ENCODE results near the gene PCGF2.
"Not testable (repeated sequence)": the region's sequence is repeated elsewhere in the genome, so short reads cannot be mapped to it uniquely, and the experiment has no call there.

PCGF2 gene

DNA sequence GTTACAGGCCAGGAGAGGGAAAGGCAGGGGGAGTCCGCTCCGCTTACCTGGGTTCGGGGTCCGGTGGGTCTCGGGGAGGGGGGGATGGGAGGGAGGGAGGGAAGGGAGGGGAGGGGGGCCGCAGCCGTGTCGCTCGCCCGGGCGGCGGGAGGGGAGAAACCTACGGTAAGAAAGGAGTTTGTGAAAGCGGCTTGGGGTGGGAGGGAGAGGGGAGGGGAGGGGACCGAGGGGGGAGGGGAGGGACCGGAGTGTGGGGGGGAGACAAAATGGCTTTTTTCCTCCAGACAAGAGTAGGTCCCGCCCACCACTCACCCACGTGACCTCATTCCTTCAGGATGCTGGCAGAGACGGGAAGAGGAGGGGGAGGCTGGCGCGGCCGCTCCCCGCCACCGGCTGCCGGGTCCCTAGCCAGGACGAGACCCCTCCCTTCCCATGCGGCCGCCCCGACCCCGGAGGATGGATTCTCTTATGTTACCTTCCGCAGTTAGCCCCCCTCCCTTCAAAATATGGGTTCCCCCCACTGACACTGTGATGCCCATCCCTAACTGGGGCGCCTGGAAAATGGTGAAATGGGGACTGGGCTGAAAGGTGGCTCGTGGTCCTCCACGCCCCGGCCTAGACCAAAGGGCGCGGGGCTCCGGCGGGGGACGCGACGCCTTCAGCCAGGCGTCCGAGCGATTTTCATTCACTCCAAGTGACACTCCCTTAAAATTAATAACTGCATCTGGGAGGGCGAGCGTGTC is at the start of gene PCGF2:
TSS of gene PCGF2 (minus strand) at position 188 of the 743 bp plus-strand sequence. CDS start 7,934 bp downstream, outside the sequence.
- DNase-seq (ENCODE audit: low read depth), result no peak

DNA sequence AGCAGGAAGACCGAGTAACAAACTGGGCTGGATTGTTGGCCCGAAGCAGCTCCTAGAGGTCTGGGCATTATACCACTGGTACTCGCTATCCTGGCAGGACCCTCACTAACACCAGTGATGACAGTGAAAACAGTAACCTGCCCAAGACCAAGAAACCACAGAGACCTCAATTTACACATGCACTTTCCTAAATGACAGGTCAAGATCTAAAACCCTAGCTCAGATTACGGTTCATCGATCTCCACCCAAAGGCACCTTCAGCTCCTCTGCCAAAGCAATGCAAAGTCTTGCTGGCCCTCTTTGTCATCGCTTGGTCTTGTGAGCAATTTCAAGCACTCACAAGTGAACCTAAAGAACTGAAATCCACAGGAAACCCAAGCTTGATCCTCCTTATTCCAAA is 49.7 kb upstream of the PCGF2 start:
- no peak for DNase-seq (ENCODE audit: low read depth)

DNA sequence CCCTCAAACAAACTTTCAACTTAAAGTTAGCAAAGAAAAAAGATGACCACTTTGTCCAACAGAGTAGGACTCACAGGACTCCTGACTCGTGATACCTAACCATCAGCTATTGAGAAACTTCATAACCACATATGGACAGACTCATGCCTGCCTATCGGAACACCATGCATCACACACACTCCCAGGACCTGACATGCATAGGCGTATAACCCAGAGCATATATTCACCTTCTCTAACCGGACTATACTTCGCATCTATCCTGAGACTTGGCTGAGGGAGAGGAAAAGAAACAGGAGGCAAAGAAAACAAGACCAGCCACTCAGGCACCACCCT is 49.0 kb upstream of the PCGF2 start:
- no peak for DNase-seq (ENCODE audit: low read depth)

DNA sequence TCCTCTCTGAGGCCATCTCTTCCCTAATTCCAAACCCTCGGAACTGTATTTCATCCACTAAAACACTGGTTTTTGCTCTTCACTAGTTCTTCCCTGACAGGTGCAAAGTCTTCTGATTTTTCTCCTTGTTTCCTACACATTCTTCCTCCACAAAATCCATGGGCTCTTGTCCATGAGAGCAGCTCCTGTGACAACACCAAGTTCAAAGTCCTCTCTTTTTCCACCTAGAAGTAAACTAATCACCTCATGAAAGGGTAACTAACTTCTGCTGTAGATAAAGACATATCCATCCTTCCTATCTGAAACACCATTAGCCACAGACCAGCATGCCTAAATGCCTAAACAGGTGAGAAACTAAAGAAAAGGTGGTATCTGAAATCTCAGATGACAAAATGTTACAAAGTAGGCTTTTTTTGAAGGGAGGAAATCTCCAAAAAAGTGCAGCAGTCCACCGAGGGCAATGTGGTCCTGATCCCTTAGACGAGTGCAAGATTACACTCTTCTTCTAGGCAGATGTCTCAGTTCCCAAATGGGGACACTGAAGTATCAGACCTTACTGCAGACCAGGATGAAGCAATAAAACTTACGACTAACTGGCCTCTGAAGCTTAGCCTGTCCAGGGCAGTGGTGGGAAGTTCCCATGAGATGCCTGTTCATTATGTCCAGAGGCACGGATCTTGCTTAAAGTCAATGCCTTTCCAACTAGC is 48.5 kb upstream of the PCGF2 start:
- DNase-seq (ENCODE audit: low read depth), result no peak

DNA sequence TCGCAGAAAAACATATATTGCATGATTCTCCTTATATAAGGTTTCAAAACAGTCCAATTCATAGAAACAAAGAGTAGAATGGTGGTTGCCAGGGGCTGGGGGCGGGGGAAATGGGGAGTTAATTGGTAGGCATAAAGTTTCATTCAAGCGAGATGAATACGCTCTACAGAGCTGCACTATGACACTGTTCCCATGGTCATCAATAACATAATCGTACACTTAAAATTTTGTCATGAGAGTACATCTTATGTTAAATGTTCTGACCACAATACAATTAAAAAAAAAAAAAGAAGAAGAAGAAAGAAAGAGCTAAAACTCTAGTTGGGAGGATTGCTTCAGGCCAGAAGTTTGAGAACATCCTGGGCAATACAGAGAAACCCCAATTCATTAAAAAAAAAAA is 46.1 kb upstream of the PCGF2 start:
- no peak for DNase-seq (ENCODE audit: low read depth)

DNA sequence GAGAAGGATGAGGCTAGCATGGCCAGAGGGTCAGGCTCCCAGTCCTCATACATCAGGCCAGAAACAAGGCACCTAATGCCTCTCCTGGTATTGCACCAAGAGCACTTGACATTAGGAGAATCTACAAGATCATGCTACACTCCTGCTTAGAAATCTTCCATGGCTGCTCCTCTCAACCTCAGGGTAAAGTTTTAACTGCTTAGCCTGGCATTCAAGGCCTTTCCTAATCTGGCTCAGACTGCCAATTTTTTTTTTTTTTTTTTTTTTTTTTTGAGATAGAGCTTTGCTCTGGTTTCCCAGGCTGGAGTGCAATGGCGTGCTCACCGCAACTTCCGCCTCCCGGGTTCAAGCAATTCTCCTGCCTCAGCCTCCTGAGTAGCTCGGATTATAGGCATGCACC is 43.0 kb upstream of the PCGF2 start:
- DNase-seq (ENCODE audit: low read depth), result no peak

DNA sequence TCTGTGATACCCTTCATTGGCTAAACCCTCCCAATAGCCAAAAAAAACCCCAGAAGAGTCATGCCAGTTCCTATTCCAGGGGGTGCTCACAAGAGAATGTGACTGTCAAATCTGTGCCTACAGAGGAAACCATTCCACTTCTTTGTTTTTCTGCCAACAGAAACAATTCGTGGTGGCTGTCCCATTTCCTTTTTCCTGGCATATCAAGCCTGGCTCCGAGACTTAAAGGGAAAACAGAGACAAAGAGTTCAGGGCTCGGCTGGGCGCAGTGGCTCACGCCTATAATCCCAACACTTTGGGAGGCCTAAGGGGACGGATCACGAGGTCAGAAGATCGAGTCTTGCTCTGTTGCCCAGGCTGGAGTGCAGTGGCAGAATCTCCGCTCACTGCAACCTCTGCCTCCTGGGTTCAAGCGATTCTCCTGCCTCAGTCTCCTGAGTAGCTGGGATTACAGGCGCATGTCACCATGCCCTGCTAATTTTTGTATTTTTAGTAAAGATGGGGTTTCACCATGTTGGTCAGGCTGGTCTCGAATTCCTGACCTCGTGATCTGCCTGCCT is 42.1 kb upstream of the PCGF2 start:
- DNase-seq (ENCODE audit: low read depth), result not testable (repeated sequence)

DNA sequence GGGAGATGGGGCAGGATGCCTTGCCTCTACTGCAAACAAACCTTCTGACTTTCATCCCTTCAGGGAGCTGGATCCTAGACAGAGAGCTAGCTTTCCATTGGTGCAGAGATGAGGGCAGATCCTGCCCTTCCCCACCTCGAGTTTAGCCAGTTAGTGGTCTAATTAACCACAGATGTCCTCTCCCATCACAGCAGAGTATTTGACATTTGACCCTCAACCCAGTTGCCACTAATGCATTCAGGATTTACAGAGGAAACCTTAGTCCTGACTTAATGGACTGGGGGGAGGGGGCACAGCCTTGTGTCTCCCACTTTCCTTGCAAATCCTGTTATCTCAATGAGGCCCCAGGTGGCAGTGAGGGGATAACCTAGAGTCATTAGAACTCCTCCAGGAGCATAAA is 41.0 kb upstream of the PCGF2 start:
- DNase-seq (ENCODE audit: low read depth), result no peak

DNA sequence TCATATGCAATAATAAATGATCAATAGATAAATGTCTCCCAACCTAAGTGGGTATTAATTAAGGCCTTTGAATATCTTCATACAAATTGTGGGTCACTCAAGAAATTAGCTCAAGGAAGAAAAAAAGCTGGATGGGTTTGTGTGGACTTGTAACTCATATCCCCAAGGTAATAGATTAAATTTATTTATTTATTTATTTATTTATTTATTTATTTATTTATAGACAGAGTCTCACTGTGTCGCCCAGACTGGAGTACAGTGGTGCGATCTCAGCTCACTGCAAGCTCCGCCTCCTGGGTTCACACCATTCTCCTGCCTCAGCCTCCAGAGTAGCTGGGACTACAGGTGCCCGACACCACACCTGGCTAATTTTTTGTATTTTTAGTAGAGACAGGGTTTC is 39.9 kb upstream of the PCGF2 start:
- DNase-seq (ENCODE audit: low read depth), result not testable (repeated sequence)

DNA sequence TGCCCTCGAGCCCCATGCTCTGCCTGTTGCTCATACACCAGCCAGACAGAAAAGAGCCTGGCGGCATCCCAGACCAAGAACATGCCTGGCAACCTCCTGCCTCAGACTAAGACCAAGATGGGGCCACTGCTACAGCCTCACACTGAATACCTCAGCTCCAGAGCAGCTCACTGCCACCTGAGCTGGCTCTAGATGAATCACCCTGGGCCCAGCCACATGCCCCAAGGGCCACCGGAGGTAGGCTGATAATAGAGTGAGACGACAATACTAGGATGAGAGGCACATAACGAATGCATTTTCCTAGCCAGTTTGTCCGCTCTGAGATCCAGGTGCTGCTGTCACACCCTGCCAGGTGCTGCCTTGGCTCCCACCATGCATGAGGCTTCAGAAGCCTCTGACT is 38.2 kb upstream of the PCGF2 start:
- no peak for DNase-seq (ENCODE audit: low read depth)

DNA sequence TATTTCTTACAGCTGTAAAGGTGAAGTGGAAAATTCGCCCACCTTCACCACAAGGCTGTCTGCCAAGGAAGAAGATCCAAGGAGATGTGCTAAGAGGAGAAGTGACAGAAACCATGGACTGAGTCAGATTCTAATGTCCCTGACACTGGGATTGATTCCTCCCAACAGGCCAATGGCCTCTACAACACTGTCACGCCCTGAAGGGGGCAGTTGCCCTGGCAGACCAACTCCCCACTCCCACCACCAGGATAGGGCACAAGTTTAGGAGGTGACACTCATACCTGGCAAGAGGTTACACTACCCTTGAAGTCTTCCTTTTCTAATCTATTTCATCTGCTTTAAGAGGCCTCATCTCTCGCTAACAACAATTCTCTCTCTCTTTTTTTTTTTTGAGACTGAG is 35.1 kb upstream of the PCGF2 start:
- no peak for DNase-seq (ENCODE audit: low read depth)

DNA sequence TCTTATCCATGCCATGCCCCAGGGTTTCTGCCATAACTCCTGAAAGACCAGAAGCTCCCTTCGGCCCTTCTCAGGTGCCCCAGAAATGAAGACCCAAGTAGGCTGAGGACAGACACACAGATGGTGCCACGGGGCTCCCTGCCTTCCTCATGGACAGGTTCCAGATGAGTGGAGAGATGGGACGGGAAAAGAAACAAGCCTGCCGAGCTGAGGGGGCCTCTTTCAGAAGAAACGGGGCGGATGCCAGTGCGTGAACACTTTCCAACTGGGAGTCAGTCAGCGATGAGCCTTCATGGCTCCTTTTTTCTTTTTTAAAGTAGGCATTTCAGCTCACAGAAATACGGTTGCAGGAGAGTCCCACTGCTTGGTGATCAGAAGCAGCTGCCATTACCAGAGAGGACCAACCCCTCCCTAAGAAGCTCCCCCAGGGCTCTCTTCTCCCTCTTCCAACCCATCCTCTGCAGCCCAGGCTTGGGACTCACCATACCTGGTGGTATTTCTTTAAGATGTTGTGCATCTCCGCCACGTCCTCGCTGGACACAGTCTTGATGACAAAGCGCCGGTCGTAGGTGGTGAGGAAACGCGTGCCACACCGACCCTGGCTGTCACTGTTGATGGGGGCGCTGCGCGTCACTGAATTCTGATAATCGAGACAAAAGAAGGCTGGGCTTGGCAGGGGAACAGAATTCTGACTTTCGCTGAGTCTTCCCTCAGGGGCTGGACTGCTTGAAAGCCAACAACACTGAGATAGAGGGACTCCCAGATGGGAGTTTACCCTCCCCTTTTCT is 32.0 kb upstream of the PCGF2 start:
- DNase-seq (ENCODE audit: low read depth), result no peak

DNA sequence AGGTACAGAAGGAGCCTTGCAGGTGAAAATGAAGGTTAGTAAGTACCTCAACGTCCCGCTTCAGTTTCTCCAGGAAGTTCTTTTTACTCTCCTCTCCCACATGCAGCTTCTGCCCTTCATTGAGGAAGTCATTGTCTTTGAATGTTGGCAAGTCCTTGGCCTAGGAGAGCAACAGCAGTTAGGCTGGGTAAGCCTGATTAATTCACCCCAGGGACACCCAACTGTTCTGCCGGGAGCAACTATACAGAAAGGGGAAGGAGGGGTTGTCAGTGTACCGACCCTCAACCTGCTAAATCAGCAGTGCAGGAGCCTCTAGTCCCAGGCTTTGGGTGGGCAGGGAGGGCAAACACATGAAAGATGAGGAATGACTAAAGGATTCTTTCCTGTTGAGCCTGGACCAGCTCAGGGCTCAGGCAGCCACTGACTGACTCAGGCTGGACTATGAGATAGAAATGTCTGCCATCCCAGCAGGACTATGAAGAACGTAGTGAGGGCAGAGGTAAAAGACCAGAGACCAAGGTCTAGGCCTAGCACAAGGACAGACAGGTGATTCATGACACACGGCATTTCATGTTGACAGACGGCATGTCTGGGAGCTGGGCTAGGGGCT is 29.6 kb upstream of the PCGF2 start:
- no peak for DNase-seq (ENCODE audit: low read depth)

DNA sequence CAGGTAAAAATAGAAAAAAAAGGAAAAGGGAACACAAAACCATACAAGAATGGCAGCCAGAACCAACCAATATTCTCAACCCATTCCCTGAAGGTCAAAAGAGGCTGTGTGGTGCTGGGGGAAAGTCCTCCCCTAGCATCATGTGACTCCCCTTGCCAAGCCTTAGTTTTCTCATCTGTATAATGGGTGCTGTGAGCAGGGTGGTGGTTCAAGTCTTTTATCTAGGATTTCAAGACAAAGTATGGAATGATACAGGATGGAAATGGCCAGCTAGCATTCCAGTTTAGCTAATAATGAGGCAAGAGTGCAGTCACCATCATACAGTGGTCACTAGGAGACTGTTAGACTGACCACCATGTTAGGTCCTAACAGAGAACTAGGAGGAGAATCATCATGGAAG is 25.1 kb upstream of the PCGF2 start:
- no peak for DNase-seq (ENCODE audit: low read depth)

DNA sequence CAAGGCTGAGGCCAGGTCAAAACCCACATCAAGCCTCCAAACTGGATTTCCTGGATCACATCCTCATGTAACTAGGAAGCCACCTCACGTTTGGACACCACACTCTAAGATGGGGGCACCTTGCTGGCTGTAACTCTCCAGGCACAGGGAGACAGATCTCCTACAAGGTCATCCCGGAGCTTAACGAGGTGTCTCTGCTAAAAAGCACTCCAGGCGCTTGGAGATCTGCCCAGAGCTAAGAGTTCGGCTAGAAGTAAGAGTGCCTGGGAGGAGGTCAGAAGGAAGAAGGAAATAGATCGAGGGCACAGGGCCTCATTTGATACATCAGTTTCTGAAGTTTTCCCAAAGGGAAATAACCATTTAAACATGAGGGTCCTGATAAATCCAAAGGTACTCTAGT is 20.3 kb upstream of the PCGF2 start:
- DNase-seq (ENCODE audit: low read depth), result no peak

DNA sequence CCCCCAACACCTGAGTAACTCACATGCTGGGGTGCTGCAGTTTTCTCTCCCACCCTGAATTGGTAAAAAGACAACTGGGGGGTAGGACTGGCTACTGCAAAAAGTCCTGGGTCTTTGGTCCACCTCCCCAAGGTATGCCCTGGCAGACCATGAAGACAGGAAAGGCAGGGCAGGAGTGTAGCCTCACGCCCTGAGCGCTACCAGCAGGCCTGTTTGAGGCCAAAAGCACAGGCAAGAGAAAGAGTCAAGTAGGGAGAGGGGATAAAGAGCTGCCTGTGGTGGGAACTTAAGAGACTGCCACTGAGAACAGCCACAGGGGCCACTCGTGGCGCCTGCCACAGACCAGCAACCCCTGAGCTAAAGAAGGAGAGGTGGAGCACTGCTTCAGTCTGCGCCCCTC is 18.2 kb upstream of the PCGF2 start:
- DNase-seq (ENCODE audit: low read depth), result no peak

DNA sequence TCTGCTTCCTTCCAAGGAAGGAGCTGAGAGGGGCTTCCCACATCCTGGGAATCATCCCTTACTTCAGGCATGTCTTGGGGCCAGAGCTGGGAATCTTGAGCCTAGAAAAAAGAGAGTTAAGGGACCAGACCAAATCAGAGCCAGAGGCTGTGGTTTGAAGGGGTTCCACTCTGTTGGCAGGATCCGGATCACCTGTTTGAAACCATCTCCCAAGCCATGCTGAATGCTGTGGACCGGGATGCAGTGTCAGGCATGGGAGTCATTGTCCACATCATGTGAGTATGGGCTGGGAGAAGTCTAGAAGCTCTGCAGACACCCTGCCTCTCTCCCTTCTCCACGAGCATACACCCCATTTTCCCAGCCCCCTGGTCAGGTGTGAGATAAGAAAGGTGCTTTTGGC is 14.1 kb upstream of the PCGF2 start:
- no peak for DNase-seq (ENCODE audit: low read depth)

DNA sequence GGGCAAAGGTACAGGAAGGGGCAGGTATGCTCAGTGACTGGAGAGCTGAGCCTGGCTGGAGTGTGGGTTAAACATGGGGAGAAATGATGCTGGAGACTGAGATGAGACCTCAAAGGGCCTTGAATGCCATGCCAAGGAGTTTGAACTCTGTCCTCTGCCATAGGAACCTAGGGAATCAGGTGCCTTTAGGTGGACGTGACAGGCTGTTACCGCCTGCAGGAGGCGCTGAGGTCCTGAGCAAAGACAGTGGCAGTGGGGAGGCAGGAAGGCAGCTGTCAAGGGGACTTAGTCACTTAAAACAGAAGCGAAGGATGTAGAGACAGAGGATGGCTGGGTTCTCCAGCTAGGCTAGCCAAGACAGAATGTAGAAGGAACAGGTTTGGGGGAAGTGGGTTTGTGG is 13.5 kb upstream of the PCGF2 start:
- DNase-seq (ENCODE audit: low read depth), result no peak

DNA sequence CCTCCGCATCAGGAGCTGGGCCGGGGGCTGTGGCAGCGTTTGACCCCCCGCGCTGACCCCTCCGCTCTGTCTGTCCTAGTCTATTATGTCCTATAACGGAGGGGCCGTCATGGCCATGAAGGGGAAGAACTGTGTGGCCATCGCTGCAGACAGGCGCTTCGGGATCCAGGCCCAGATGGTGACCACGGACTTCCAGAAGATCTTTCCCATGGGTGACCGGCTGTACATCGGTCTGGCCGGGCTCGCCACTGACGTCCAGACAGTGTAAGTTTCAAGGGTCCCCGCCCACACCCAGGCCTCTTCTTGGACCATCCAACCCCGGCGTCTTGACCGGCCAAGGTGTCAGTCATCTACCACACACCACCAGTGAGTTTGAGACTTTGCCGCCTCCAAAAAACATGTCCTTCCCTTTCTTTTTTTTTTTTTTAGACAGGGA is 5.0 kb upstream of the PCGF2 start:
- no peak for DNase-seq (ENCODE audit: low read depth)

DNA sequence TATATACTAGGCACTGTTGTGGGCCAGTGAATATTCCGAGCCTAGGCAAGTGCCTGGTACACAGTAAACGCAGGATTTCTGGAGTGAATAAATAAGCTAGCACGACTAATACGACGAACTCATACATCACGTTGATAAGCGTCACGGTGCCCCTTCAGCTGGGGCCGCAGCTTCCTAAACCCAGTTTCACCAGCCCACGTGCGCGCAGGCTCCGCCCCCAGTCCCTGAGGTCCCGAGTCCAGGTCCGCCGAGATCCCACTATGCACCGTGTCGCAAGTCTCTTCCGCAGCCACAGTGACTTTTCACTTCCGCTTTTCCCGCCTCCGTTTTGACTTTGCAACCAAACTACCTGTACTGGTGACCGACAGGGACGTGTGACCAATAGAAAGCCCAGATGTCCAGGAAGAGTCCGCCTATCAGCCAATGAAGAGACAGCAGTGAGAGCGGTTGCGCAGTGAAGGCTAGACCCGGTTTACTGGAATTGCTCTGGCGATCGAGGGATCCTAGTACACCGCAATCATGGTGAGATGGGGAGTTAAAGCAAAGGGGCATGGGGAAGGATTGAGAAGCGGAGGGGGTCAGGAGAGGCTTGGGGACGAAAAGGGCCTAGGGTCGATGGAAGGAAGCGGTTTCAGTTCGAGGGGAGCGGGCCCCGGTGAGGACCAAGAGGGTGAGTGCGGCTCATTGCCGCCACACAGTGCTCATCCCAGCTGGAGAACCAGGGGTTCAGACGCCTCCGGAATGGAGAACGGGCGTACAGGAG is 4.4 kb upstream of the PCGF2 start, which contains the start of gene PSMB3:
TSS of gene PSMB3 (plus strand) at position 434 of the 763 bp plus-strand sequence. CDS start at position 520, 86 bp downstream.
- peak; percentile 95 for DNase-seq (ENCODE audit: low read depth)

DNA sequence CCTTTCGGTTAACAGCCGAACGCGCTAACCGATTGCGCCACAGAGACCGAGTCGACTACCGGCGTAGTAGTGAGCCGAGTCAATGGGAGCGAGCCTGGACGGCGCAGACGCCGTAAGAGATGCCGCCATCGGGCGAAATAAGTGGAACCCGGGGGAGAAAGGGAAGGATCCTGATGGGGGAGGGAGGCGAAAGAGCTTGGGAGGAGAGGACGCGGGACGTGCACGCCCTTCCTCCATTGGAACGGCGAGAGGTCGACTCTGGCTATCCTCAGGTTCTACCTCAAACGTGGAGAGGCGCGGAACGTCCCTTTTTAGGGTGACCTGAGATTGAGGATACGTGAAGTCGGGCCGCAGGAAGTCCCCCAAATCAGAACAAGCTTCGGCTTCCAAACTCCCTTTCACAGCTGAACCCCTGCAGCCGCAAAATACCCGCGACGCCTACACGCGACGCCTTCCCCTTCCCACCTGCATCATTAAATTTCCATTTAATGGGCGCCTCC is 3.7 kb upstream of the PCGF2 start:
- peak; percentile 59 for DNase-seq (ENCODE audit: low read depth)
